Measurements from ENCODE around the gene RRP1B. TPM values are rescaled to one million over a fixed set of nuclear protein-coding genes. Genes with fewer than 3 reads are reported as not detected.

RRP1B gene
- total and polyA plus RNA-seq, 4 donors: 7.3 to 12.6 (median 8.4) TPM

DNA sequence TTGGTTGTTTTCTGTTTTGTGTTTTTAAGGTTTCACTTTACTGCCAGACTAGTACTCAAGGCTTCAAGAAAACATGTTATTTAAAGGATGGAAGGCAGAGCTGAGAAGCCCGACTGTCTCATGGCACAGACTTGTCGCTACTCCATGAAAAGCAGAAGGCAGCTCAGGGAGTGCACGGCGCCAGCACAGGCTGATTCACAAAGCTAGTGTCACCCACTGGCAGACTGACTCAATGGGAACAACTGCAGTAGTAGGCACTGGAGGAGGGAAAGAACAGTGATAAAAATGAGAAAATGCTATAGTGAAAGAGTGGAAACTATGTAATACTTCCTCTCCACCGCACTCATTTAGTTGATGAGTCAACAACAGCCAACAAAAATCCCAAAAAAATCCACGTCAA, 14.8 kb upstream of the RRP1B start:
- Histone ChIP-seq H3K27ac (ENCODE audit: low read depth in 1 of 2, low read length in 2 of 2) (no peak overlapping the region), H3K4me3 (ENCODE audit: low read depth in 1 of 3, low read length in 3 of 3) (no peak overlapping the region), H3K36me3 (ENCODE audit: control insufficient read depth in 4 of 4, insufficient read depth in 3 of 4, low read depth in 1 of 4, low read length in 3 of 4) (no peaks in the 10 kb centered on the region), H3K4me1 (ENCODE audit: control insufficient read depth in 4 of 4, insufficient read depth in 4 of 4, low read length in 3 of 4) (peaks cover 0 to 10% (median 4%) of the 10 kb centered on the region in 4 donors), H3K27me3 (ENCODE audit: control insufficient read depth in 4 of 4, insufficient read depth in 4 of 4, low read length in 3 of 4) (no peaks in the 10 kb centered on the region), H3K9me3 (ENCODE audit: control insufficient read depth in 4 of 4, low read length in 3 of 4) (no peaks in the 10 kb centered on the region), H3K9ac (ENCODE audit: low read depth in 1 of 2, low read length in 2 of 2) (no peak overlapping the region)
- 82% methylated on average over 6 of the region's 6 CpGs for WGBS
- TF ChIP-seq NR2F2 (IDR thresholded peaks at IDR 0.05) (no peak), FOXA2 (IDR thresholded peaks at IDR 0.05) (no peak), FOXA1 (IDR thresholded peaks at IDR 0.05) (no peak), RXRA (IDR thresholded peaks at IDR 0.05) (no peak), RAD21 (IDR thresholded peaks at IDR 0.05) (no peak), EGR1 (IDR thresholded peaks at IDR 0.05; ENCODE audit: low read depth in 2 of 2) (no peak), HNF4A (conservative IDR thresholded peaks at IDR 0.05) (no peak), GABPA (IDR thresholded peaks at IDR 0.05 in 1 of 2, conservative IDR thresholded peaks at IDR 0.05 in 1 of 2) (no peak), HNF4G (IDR thresholded peaks at IDR 0.05) (no peak), JUND (IDR thresholded peaks at IDR 0.05) (no peak), YY1 (IDR thresholded peaks at IDR 0.05) (no peak), SP1 (IDR thresholded peaks at IDR 0.05) (no peak), TAF1 (conservative IDR thresholded peaks at IDR 0.05) (no peak)
- TF ChIP-seq, protein P1, sequence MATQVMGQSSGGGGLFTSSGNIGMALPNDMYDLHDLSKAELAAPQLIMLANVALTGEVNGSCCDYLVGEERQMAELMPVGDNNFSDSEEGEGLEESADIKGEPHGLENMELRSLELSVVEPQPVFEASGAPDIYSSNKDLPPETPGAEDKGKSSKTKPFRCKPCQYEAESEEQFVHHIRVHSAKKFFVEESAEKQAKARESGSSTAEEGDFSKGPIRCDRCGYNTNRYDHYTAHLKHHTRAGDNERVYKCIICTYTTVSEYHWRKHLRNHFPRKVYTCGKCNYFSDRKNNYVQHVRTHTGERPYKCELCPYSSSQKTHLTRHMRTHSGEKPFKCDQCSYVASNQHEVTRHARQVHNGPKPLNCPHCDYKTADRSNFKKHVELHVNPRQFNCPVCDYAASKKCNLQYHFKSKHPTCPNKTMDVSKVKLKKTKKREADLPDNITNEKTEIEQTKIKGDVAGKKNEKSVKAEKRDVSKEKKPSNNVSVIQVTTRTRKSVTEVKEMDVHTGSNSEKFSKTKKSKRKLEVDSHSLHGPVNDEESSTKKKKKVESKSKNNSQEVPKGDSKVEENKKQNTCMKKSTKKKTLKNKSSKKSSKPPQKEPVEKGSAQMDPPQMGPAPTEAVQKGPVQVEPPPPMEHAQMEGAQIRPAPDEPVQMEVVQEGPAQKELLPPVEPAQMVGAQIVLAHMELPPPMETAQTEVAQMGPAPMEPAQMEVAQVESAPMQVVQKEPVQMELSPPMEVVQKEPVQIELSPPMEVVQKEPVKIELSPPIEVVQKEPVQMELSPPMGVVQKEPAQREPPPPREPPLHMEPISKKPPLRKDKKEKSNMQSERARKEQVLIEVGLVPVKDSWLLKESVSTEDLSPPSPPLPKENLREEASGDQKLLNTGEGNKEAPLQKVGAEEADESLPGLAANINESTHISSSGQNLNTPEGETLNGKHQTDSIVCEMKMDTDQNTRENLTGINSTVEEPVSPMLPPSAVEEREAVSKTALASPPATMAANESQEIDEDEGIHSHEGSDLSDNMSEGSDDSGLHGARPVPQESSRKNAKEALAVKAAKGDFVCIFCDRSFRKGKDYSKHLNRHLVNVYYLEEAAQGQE (IDR thresholded peaks at IDR 0.05): no peak
- TF ChIP-seq, protein P2, sequence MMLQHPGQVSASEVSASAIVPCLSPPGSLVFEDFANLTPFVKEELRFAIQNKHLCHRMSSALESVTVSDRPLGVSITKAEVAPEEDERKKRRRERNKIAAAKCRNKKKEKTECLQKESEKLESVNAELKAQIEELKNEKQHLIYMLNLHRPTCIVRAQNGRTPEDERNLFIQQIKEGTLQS (IDR thresholded peaks at IDR 0.05): no peak
- TF ChIP-seq, protein P3, sequence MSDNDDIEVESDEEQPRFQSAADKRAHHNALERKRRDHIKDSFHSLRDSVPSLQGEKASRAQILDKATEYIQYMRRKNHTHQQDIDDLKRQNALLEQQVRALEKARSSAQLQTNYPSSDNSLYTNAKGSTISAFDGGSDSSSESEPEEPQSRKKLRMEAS (IDR thresholded peaks at IDR 0.05): no peak
- TF ChIP-seq, protein P4, sequence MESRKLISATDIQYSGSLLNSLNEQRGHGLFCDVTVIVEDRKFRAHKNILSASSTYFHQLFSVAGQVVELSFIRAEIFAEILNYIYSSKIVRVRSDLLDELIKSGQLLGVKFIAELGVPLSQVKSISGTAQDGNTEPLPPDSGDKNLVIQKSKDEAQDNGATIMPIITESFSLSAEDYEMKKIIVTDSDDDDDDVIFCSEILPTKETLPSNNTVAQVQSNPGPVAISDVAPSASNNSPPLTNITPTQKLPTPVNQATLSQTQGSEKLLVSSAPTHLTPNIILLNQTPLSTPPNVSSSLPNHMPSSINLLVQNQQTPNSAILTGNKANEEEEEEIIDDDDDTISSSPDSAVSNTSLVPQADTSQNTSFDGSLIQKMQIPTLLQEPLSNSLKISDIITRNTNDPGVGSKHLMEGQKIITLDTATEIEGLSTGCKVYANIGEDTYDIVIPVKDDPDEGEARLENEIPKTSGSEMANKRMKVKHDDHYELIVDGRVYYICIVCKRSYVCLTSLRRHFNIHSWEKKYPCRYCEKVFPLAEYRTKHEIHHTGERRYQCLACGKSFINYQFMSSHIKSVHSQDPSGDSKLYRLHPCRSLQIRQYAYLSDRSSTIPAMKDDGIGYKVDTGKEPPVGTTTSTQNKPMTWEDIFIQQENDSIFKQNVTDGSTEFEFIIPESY (IDR thresholded peaks at IDR 0.05): no peak
- DNase-seq (ENCODE audit: low spot score): no peak

DNA sequence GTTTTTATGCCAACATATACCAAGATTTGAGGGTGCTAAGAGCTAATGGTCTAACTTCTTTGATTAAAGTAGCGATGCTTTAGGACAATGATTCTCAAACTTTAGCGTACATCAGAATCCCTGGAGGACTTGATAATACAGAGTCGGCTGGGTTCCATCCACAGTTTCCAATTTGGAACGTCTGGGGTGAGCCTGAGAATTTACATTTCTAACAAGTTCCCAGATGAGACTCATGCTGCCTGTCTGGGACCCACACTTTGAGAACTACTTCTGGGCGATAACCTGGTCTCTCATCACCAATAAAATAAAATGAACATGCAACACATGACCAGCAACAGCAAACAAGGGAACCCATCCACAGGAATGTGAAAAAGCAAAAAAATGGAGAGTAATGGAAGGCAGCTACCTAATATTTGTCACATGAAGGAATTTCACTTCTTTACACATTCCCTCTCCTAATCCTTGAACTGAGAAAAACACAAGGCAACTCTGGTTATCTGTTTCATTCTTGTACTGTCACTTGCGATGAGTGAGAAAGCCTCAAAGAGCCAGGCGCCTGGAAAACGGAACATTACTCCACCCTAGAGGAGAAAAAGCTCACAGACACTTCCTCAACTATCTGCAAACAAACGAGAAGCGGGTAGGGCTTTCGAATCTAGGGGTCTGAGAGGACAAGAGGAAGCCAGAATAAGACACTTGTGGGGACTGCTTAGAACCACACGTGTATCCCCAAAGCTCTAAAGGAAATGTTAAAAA, 14.0 kb upstream of the RRP1B start:
- Histone ChIP-seq H3K9ac (ENCODE audit: low read depth in 1 of 2, low read length in 2 of 2) (peak overlapping the region in 1 of 2 donors; percentile 36), H3K4me1 (ENCODE audit: control insufficient read depth in 4 of 4, insufficient read depth in 4 of 4, low read length in 3 of 4) (peaks cover 0 to 5% (median under 1%) of the 10 kb centered on the region in 4 donors), H3K4me3 (ENCODE audit: low read depth in 1 of 3, low read length in 3 of 3) (no peak overlapping the region), H3K9me3 (ENCODE audit: control insufficient read depth in 4 of 4, low read length in 3 of 4) (no peaks in the 10 kb centered on the region), H3K27ac (ENCODE audit: low read depth in 1 of 2, low read length in 2 of 2) (peak overlapping the region in 1 of 2 donors; percentile 46), H3K36me3 (ENCODE audit: control insufficient read depth in 4 of 4, insufficient read depth in 3 of 4, low read depth in 1 of 4, low read length in 3 of 4) (no peaks in the 10 kb centered on the region), H3K27me3 (ENCODE audit: control insufficient read depth in 4 of 4, insufficient read depth in 4 of 4, low read length in 3 of 4) (no peaks in the 10 kb centered on the region)
- DNase-seq (ENCODE audit: low spot score): no peak
- WGBS: 44% methylated on average over 12 of the region's 12 CpGs
- TF ChIP-seq, protein P2 (IDR thresholded peaks at IDR 0.05): no peak
- TF ChIP-seq EGR1 (IDR thresholded peaks at IDR 0.05; ENCODE audit: low read depth in 2 of 2): no peak
- no peak for TF ChIP-seq FOXA1 (IDR thresholded peaks at IDR 0.05)
- TF ChIP-seq FOXA2 (IDR thresholded peaks at IDR 0.05): no peak
- no peak for TF ChIP-seq GABPA (IDR thresholded peaks at IDR 0.05 in 1 of 2, conservative IDR thresholded peaks at IDR 0.05 in 1 of 2)
- TF ChIP-seq, protein P3 (IDR thresholded peaks at IDR 0.05): no peak
- TF ChIP-seq SP1 (IDR thresholded peaks at IDR 0.05): no peak
- TF ChIP-seq, protein P1 (IDR thresholded peaks at IDR 0.05): no peak
- no peak for TF ChIP-seq HNF4A (conservative IDR thresholded peaks at IDR 0.05)
- TF ChIP-seq, protein P5, sequence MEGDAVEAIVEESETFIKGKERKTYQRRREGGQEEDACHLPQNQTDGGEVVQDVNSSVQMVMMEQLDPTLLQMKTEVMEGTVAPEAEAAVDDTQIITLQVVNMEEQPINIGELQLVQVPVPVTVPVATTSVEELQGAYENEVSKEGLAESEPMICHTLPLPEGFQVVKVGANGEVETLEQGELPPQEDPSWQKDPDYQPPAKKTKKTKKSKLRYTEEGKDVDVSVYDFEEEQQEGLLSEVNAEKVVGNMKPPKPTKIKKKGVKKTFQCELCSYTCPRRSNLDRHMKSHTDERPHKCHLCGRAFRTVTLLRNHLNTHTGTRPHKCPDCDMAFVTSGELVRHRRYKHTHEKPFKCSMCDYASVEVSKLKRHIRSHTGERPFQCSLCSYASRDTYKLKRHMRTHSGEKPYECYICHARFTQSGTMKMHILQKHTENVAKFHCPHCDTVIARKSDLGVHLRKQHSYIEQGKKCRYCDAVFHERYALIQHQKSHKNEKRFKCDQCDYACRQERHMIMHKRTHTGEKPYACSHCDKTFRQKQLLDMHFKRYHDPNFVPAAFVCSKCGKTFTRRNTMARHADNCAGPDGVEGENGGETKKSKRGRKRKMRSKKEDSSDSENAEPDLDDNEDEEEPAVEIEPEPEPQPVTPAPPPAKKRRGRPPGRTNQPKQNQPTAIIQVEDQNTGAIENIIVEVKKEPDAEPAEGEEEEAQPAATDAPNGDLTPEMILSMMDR (IDR thresholded peaks at IDR 0.05; ENCODE audit: low read depth, low read length, missing input control): peak; percentile 47
- no peak for TF ChIP-seq YY1 (IDR thresholded peaks at IDR 0.05)
- TF ChIP-seq JUND (IDR thresholded peaks at IDR 0.05): no peak
- TF ChIP-seq NR2F2 (IDR thresholded peaks at IDR 0.05): peak; percentile 12
- no peak for TF ChIP-seq TAF1 (conservative IDR thresholded peaks at IDR 0.05)

Data from liver (tissue), 9 donors.